Neural crest cell (in vitro differentiated cells): Measurements from ENCODE around the gene GPD1L. TPM values are rescaled to one million over a fixed set of nuclear protein-coding genes. Genes with fewer than 3 reads are reported as not detected.

Source experiments
- DNase-seq: peaks from one replicate; pipeline ENCODE4 v3.0.0; 2021; ENCODE audit warnings: low read depth, mixed read lengths, low spot score
- H3K27ac Mint-ChIP-seq: one replicate; pipeline ENCODE4 v1.8.0; 2021; ENCODE audit warnings: mild to moderate bottlenecking, mixed read lengths; ENCODE audit not compliant: unreplicated experiment
- H3K27me3 Mint-ChIP-seq: 2 replicates; pipeline ENCODE4 v1.8.0; 2021; ENCODE audit warnings: low read depth, mild to moderate bottlenecking, mixed read lengths
- H3K36me3 Mint-ChIP-seq: 2 replicates; pipeline ENCODE4 v1.8.0; 2021; ENCODE audit warnings: low read depth, mild to moderate bottlenecking, mixed read lengths
- H3K4me1 Mint-ChIP-seq: 2 replicates; pipeline ENCODE4 v1.8.0; 2021; ENCODE audit warnings: mixed read lengths
- H3K4me3 Mint-ChIP-seq: one replicate; pipeline ENCODE4 v1.8.0; 2021; ENCODE audit warnings: mild to moderate bottlenecking, mixed read lengths
- H3K9me3 Mint-ChIP-seq: 2 replicates; pipeline ENCODE4 v1.8.0; 2021; ENCODE audit warnings: mixed read lengths
- CTCF ChIP-seq: fragments of 200-600 bp; sonication (generic); conservative IDR thresholded peaks from 2 replicates; pipeline ENCODE4 v1.5.0; 2021; ENCODE audit warnings: antibody characterized with exemption, mild to moderate bottlenecking
- total RNA-seq: library from RNA; stranded (reverse); gene quantifications from 2 replicates; pipeline ENCODE4 v1.2.1, GENCODE V29; 2021

The GPD1L gene
- total RNA-seq, 1 donor from 2014 or later: 7.7 TPM

- no peaks in the 10 kb centered on the region for H3K9me3 Mint-ChIP-seq
- H3K36me3 Mint-ChIP-seq: no peaks in the 10 kb centered on the region
- H3K4me1 Mint-ChIP-seq: peaks cover 10% of the 10 kb centered on the region
- TF ChIP-seq CTCF: no peak
- no peak for DNase-seq
- no peak overlapping the region for H3K4me3 Mint-ChIP-seq
- H3K27me3 Mint-ChIP-seq: no peaks in the 10 kb centered on the region
- H3K27ac Mint-ChIP-seq: no peak overlapping the region
Measured at GRCh38 chr3:32138545-32139104, 32.2 kb downstream of the GPD1L start.

GRCh38 chr3:32140943-32141342, 34.5 kb downstream of the GPD1L start:
- Mint-ChIP-seq H3K36me3 (no peaks in the 10 kb centered on the region), H3K27me3 (no peaks in the 10 kb centered on the region), H3K27ac (no peak overlapping the region), H3K4me3 (no peak overlapping the region), H3K4me1 (peaks cover 15% of the 10 kb centered on the region), H3K9me3 (no peaks in the 10 kb centered on the region)
- DNase-seq: no peak
- TF ChIP-seq CTCF: no peak

- H3K36me3 Mint-ChIP-seq: no peaks in the 10 kb centered on the region
- H3K27me3 Mint-ChIP-seq: no peaks in the 10 kb centered on the region
- peak; percentile 62 for DNase-seq
- no peaks in the 10 kb centered on the region for H3K9me3 Mint-ChIP-seq
- H3K4me3 Mint-ChIP-seq: no peak overlapping the region
- H3K4me1 Mint-ChIP-seq: peaks cover 35% of the 10 kb centered on the region
- H3K27ac Mint-ChIP-seq: no peak overlapping the region
- TF ChIP-seq CTCF: peak; percentile 83
Measured at GRCh38 chr3:32143849-32144757, 37.7 kb downstream of the GPD1L start.

- Mint-ChIP-seq H3K9me3 (no peaks in the 10 kb centered on the region), H3K27ac (peak overlapping the region; percentile 30), H3K27me3 (no peaks in the 10 kb centered on the region), H3K36me3 (no peaks in the 10 kb centered on the region), H3K4me1 (peaks cover 35% of the 10 kb centered on the region), H3K4me3 (peak overlapping the region; percentile 20)
- TF ChIP-seq CTCF: no peak
- no peak for DNase-seq
Measured at GRCh38 chr3:32146746-32147211, 40.4 kb downstream of the GPD1L start.

- no peak for TF ChIP-seq CTCF
- H3K27me3 Mint-ChIP-seq: no peaks in the 10 kb centered on the region
- H3K4me1 Mint-ChIP-seq: peaks cover 35% of the 10 kb centered on the region
- no peaks in the 10 kb centered on the region for H3K9me3 Mint-ChIP-seq
- peak overlapping the region; percentile 30 for H3K27ac Mint-ChIP-seq
- no peak overlapping the region for H3K4me3 Mint-ChIP-seq
- H3K36me3 Mint-ChIP-seq: no peaks in the 10 kb centered on the region
- no peak for DNase-seq
Measured at GRCh38 chr3:32147509-32147908, 41.1 kb downstream of the GPD1L start.
